K562 (cell line): ENCODE data around the gene RASSF1. TPM values are rescaled to one million over a fixed set of nuclear protein-coding genes. Genes with fewer than 3 reads are reported as not detected.
A peak's percentile ranks its signal among the peaks of the same experiment; 100 is the strongest.

Experiments used
- ARHGAP35 ChIP-seq: fragments of 450-650 bp; IDR thresholded peaks from 2 replicates; pipeline ENCODE4 v1.6.1; 2018; ENCODE audit not compliant: partially characterized antibody
- ATF7 ChIP-seq: fragments of 450-650 bp; IDR thresholded peaks from 2 replicates; pipeline ENCODE4 v1.7.1; 2014; ENCODE audit warnings: mild to moderate bottlenecking, moderate library complexity
- CC2D1A ChIP-seq: fragments of 450-650 bp; IDR thresholded peaks from 2 replicates; pipeline ENCODE4 v1.6.1; 2017; ENCODE audit warnings: mild to moderate bottlenecking
- E2F4 ChIP-seq: sonication (generic); formaldehyde crosslinking; IDR thresholded peaks from 2 replicates; pipeline ENCODE4 v1.8.0; 2022; ENCODE audit warnings: mild to moderate bottlenecking, low read depth, missing genetic modification reagents
- FOXP1 ChIP-seq: sonication (generic); formaldehyde crosslinking; IDR thresholded peaks from 2 replicates; pipeline ENCODE4 v1.8.0; 2022; ENCODE audit warnings: mild to moderate bottlenecking, missing genetic modification reagents
- GTF2F1 ChIP-seq: IDR thresholded peaks from 2 replicates; pipeline ENCODE4 v1.6.1; 2011; ENCODE audit warnings: low read depth, low read length, improper control_type of control experiment
- KLF13 ChIP-seq: fragments of 450-650 bp; IDR thresholded peaks from 2 replicates; pipeline ENCODE4 v1.6.1; 2016; ENCODE audit warnings: missing genetic modification characterization, low read depth, mild to moderate bottlenecking, missing compliant biosample characterization, moderate library complexity, borderline replicate concordance
- LARP7 ChIP-seq: fragments of 450-650 bp; IDR thresholded peaks from 2 replicates; pipeline ENCODE4 v1.6.1; 2016
- MEIS2 ChIP-seq: fragments of 450-650 bp; IDR thresholded peaks from 2 replicates; pipeline ENCODE4 v1.6.1; 2014; ENCODE audit warnings: mild to moderate bottlenecking; ENCODE audit not compliant: partially characterized antibody
- POLR2AphosphoS2 ChIP-seq: IDR thresholded peaks from 2 replicates; pipeline ENCODE4 v1.6.1; 2012; ENCODE audit warnings: low read length, improper control_type of control experiment
- RAD51 ChIP-seq: fragments of 450-650 bp; IDR thresholded peaks from 2 replicates; pipeline ENCODE4 v1.7.1; 2016; ENCODE audit warnings: low read depth, mild to moderate bottlenecking, borderline replicate concordance
- RB1 ChIP-seq: fragments of 450-650 bp; IDR thresholded peaks from 2 replicates; pipeline ENCODE4 v1.6.1; 2017; ENCODE audit warnings: low read depth, mild to moderate bottlenecking
- SIN3A ChIP-seq, 2 experiments: fragments of 150-350 bp in 1 of 2; IDR thresholded peaks; 2 replicates each; pipeline ENCODE4 v1.6.1; 2011 to 2016; ENCODE audit warnings: borderline replicate concordance in 2 of 2, low read depth in 2 of 2, low read length in 2 of 2, mild to moderate bottlenecking in 2 of 2, moderate library complexity in 2 of 2; ENCODE audit not compliant: control insufficient read depth in 1 of 2
- THRAP3 ChIP-seq: fragments of 450-650 bp; IDR thresholded peaks from 2 replicates; pipeline ENCODE4 v1.6.1; 2016; ENCODE audit warnings: mild to moderate bottlenecking, inconsistent platforms, borderline replicate concordance
- ZBTB7A ChIP-seq: IDR thresholded peaks from 2 replicates; pipeline ENCODE4 v1.6.1; 2011; ENCODE audit warnings: low read depth, mild to moderate bottlenecking, low read length, moderate library complexity, borderline replicate concordance; ENCODE audit not compliant: control insufficient read depth
- ZNF174 ChIP-seq: fragments of 250-450 bp; sonication (Bioruptor Pico); IDR thresholded peaks from 2 replicates; pipeline ENCODE4 v1.4.0; 2020; ENCODE audit warnings: mild to moderate bottlenecking
- ZNF589 ChIP-seq: fragments of 200-800 bp; sonication (Bioruptor generic); IDR thresholded peaks from 2 replicates; pipeline ENCODE4 v1.6.1; 2016; ENCODE audit warnings: low read depth, missing genetic modification characterization, missing compliant biosample characterization
- ZNF75A ChIP-seq: fragments of 450-650 bp; formaldehyde crosslinking; IDR thresholded peaks from 2 replicates; pipeline ENCODE4 v1.4.0; 2020; ENCODE audit warnings: mild to moderate bottlenecking
- polyA plus RNA-seq, 8 experiments: library from polyadenylated mRNA; depleted of rRNA in 4 of 8; stranded (reverse) in 5 of 8; unstranded in 3 of 8; fragments of >200 nt; fragmentation: Nextera tagmentation in 2 of 8; fragmentation: Illumina TruSeq in 1 of 8; extraction: Ambion mirVana in 2 of 8; extraction: Trizol in 1 of 8; gene quantifications; 2 replicates each; pipeline versions ENCODE4 v1.2.1 to v1.2.3, GENCODE V29; 2011 to 2014; ENCODE audit warnings: inconsistent platforms in 1 of 8, missing spikeins in 1 of 8
- total RNA-seq, 7 experiments: library from RNA; depleted of rRNA in 6 of 7; stranded (reverse); fragments of >200 nt in 6 of 7; fragmentation: Illumina TruSeq in 2 of 7; extraction: Trizol in 2 of 7; gene quantifications; 2 replicates each; pipeline versions ENCODE4 v1.2.1 to v1.2.3, GENCODE V29; 2011 to 2021; ENCODE audit warnings: low replicate concordance in 1 of 7
- TF ChIP-seq, protein P1 (sequence below): IDR thresholded peaks from 3 replicates; pipeline ENCODE4 v1.6.1; 2011; ENCODE audit warnings: borderline replicate concordance, mild to moderate bottlenecking, moderate library complexity; ENCODE audit not compliant: insufficient read length; ENCODE audit errors: extremely low read depth
- TF ChIP-seq, protein P2 (sequence below), 2 experiments: fragments of 450-650 bp; IDR thresholded peaks; 2 replicates each; pipeline ENCODE4 v1.6.1; 2016
- TF ChIP-seq, protein P3 (sequence below), 2 experiments: IDR thresholded peaks; 2 replicates each; pipeline ENCODE4 v1.6.1; 2011; ENCODE audit warnings: borderline replicate concordance in 1 of 2, control low read depth in 1 of 2, low read depth in 1 of 2, low read length in 1 of 2, mild to moderate bottlenecking in 1 of 2, mixed read lengths in 1 of 2, moderate library complexity in 1 of 2; ENCODE audit not compliant: insufficient read depth in 1 of 2, insufficient read length in 1 of 2, poor library complexity in 1 of 2, severe bottlenecking in 1 of 2; ENCODE audit errors: extremely low read depth in 1 of 2

The RASSF1 gene
- total and polyA plus RNA-seq, 9 of the 15 experiments (the other 6 are each of a cell fraction or from before 2014, with no cell fraction given), result 3.6 to 57.1 (median 24.6) TPM

GRCh38 chr3:50340448-50341329 lies at the start of gene RASSF1 (continued):
- TF ChIP-seq, protein P1, sequence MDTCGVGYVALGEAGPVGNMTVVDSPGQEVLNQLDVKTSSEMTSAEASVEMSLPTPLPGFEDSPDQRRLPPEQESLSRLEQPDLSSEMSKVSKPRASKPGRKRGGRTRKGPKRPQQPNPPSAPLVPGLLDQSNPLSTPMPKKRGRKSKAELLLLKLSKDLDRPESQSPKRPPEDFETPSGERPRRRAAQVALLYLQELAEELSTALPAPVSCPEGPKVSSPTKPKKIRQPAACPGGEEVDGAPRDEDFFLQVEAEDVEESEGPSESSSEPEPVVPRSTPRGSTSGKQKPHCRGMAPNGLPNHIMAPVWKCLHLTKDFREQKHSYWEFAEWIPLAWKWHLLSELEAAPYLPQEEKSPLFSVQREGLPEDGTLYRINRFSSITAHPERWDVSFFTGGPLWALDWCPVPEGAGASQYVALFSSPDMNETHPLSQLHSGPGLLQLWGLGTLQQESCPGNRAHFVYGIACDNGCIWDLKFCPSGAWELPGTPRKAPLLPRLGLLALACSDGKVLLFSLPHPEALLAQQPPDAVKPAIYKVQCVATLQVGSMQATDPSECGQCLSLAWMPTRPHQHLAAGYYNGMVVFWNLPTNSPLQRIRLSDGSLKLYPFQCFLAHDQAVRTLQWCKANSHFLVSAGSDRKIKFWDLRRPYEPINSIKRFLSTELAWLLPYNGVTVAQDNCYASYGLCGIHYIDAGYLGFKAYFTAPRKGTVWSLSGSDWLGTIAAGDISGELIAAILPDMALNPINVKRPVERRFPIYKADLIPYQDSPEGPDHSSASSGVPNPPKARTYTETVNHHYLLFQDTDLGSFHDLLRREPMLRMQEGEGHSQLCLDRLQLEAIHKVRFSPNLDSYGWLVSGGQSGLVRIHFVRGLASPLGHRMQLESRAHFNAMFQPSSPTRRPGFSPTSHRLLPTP, result no peak
- TF ChIP-seq ZNF589 (no peak), GTF2F1 (no peak), ZNF75A (CRISPR knock-in tag) (no peak), ARHGAP35 (no peak), ZNF174 (CRISPR knock-in tag) (no peak), RB1 (no peak), RAD51 (no peak), E2F4 (CRISPR knock-in tag) (no peak), THRAP3 (no peak), LARP7 (no peak), SIN3A (IDR thresholded peaks at IDR 0.05; ENCODE audit: borderline replicate concordance in 2 of 2, control insufficient read depth in 1 of 2, low read depth in 2 of 2, low read length in 2 of 2) (no peak), MEIS2 (no peak), ZBTB7A (no peak; the same call in 1 of the 2 replicates), POLR2AphosphoS2 (no peak), KLF13 (tag) (no peak), FOXP1 (CRISPR knock-in tag) (no peak), ATF7 (0 out of 2 replicates have a peak, but pooled peaks have one; percentile 9), CC2D1A (no peak)
- TF ChIP-seq, protein P2, sequence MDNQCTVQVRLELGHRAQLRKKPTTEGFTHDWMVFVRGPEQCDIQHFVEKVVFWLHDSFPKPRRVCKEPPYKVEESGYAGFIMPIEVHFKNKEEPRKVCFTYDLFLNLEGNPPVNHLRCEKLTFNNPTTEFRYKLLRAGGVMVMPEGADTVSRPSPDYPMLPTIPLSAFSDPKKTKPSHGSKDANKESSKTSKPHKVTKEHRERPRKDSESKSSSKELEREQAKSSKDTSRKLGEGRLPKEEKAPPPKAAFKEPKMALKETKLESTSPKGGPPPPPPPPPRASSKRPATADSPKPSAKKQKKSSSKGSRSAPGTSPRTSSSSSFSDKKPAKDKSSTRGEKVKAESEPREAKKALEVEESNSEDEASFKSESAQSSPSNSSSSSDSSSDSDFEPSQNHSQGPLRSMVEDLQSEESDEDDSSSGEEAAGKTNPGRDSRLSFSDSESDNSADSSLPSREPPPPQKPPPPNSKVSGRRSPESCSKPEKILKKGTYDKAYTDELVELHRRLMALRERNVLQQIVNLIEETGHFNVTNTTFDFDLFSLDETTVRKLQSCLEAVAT (IDR thresholded peaks at IDR 0.05), result peak in 1 of 2 experiments; percentile 88; a peak in 2 of 4 replicates
- TF ChIP-seq, protein P3, sequence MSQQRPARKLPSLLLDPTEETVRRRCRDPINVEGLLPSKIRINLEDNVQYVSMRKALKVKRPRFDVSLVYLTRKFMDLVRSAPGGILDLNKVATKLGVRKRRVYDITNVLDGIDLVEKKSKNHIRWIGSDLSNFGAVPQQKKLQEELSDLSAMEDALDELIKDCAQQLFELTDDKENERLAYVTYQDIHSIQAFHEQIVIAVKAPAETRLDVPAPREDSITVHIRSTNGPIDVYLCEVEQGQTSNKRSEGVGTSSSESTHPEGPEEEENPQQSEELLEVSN (IDR thresholded peaks at IDR 0.05; ENCODE audit: borderline replicate concordance in 1 of 2, extremely low read depth in 1 of 2, insufficient read depth in 1 of 2, insufficient read length in 1 of 2, low read depth in 1 of 2, low read length in 1 of 2, poor library complexity in 1 of 2, severe bottlenecking in 1 of 2), result peak; percentile 48 to 49
